Measurements from ENCODE around the gene TWF2. TPM values are rescaled to one million over a fixed set of nuclear protein-coding genes. Genes with fewer than 3 reads are reported as not detected.

Gene TWF2
- total RNA-seq, 4 donors from 2014 or later: 50.4 to 129 (median 122) TPM

DNA sequence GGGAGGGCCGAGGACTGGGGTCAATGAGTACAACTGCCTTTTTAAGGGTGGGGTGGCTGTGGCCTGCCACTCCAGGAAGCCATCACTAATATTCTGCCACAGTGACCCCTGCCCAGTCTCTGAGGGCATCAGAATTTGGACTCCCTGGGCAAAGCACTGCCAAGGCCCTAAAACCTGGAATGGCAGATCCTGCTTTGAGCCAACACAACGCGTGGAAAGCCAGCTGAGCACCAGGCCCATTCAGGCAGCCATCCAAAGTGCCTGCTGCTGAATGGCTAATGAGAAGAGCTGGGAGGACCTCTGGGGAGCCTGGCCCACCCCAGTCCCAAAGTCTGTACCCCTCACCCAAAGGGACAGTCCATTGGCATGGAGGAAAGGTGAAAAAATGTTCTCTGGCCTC is 5.0 kb downstream of the TWF2 start:
- TF ChIP-seq, protein P1, sequence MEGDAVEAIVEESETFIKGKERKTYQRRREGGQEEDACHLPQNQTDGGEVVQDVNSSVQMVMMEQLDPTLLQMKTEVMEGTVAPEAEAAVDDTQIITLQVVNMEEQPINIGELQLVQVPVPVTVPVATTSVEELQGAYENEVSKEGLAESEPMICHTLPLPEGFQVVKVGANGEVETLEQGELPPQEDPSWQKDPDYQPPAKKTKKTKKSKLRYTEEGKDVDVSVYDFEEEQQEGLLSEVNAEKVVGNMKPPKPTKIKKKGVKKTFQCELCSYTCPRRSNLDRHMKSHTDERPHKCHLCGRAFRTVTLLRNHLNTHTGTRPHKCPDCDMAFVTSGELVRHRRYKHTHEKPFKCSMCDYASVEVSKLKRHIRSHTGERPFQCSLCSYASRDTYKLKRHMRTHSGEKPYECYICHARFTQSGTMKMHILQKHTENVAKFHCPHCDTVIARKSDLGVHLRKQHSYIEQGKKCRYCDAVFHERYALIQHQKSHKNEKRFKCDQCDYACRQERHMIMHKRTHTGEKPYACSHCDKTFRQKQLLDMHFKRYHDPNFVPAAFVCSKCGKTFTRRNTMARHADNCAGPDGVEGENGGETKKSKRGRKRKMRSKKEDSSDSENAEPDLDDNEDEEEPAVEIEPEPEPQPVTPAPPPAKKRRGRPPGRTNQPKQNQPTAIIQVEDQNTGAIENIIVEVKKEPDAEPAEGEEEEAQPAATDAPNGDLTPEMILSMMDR (IDR thresholded peaks at IDR 0.05; ENCODE audit: low read depth): no peak

DNA sequence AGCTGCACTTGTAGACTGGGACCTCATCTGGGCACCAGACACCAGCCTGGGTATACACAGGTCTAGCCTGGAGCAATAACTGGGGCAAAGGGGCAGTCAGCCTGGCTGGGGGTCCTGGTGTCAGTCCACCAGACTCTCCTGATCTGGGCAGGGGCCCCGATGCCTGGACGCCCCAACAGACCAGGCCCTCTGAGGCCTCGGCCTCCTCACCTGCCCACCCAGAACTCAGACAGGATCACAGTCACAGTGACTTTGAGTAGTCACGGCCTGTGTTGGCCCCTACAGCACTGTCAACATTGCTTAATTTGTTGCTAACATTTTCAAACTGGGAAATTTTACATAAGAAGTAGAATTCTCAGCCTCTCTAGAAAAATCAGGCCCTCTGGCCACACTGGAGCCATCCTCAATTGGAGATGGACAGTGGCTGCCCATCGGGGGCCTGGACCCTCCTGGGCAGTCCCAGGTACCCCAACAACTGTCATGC is 5.8 kb downstream of the TWF2 start:
- TF ChIP-seq, protein P1 (IDR thresholded peaks at IDR 0.05; ENCODE audit: low read depth): no peak

DNA sequence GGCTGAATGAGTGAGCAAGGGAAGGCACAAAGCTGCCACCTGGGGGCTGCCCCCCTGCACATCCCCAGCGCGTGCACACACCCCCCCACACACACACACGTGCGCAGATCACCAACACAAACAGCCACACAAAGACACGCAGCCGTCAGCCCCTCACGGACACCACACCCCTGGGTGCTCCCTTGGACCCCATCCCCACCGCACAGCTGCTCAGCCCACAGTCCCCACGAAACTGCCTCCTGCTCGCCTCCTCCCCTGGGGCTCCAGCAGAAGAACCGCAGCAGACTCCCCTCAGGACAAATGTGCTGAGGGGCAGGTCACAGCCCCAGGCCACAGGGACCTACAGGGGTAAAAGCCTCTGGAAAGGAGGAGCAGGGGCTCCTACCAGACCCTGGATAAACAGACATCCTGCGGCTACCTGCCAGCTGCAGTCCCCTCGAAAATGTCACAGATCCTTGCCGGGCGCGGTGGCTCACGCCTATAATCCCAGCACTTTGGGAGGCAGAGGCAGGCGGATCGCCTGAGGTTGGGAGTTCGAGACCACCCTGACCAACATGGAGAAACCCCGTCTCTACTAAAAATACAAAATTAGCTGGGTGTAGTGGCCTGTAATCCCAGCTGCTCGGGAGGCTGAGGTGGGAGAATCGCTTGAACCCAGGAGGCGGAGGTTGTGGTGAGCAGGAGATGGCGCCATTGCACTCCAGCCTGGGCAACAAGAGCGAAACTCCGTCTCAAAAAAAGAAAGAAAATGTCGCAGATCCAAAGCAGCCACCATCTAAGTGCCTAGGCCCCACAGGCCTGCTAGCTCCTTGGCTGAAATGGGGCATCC is 6.5 kb downstream of the TWF2 start:
- TF ChIP-seq, protein P1 (IDR thresholded peaks at IDR 0.05; ENCODE audit: low read depth): no peak

DNA sequence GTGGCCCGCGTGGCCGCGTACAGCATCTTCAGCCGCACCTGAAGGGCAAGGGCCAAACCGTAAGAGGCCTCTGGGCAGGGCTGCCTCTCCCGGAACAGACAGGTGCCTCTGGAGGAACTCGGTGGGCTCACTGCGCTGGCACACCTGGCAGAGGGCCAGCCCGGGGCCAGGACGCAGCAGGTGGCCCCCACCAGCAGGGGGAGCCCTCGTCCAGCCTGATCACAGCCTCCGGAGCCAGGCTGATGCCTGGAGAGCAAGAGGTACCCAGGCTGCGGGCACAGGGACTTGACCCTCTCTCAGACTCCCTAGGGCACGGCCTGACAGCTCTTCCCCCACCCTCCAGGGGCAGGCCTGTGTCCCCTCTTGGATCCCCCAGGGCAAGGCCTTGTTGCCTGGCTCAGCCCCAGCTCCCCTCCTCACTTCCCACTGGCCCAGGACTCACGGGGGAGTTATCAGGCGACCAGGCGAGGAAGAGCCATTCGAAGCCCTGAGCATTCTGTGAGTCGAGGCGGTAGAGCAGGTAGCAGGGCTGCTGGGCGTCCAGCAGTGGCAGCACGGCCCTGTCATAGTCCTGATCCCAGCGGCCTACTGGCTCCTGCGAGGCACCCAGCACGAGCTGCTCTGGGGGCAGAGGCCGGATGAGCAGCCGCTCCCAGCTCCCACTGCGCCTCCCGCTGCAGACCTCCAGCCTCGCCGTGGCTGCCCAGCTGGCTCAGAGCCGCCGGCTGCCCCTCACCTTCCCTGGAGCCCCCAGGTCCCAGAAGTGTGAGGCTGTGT is 7.3 kb downstream of the TWF2 start:
- TF ChIP-seq, protein P1 (IDR thresholded peaks at IDR 0.05; ENCODE audit: low read depth): no peak

DNA sequence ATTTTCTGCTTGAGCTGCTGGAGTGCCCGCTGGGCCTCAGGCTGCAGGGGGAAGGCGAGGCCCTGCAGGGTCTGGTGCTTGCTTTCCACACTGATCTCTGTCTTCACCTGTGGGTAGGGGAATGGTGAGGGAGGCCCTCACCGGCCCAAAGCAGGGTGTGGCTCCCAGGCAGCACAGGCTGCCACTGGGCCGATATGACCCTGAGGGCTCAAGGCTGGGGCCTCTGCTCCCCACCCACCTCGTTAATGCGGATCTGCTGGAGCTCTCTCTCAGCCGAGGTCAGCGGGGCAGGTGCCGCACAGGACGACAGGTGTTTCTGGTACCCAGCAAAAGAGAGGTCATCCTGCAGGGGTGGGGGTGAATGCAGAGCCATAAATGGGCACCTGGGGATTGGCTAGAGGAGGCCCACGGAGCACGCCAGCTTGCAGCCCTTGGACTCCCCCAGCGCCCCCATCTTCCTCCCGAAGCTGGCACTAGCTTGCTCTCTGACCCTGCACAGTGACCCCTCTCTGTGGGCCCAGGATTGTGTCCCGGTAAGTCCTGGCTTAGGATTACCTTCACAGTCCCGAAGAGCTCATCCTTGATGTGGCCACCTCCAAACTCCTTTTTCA is 8.0 kb downstream of the TWF2 start:
- TF ChIP-seq, protein P1 (IDR thresholded peaks at IDR 0.05; ENCODE audit: low read depth): no peak

DNA sequence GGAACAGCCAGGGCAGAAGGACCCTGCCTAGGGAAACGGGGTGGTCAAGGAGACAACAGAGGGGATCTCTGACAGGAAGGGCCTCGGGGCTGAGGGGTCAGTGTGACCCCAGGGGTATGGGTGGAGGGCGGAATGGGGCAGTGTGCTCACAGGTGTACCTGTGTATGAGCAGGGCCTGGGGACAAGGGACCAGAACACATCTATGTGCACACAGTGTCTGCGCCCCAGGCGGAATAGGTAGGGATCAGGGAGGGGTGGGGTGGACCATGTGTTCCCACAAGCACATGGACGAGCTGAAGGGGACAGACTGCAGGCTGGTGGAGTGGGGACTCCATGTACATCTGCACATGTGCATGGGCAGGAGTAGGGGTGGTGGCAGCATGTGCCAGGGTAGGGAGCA is 8.5 kb downstream of the TWF2 start:
- TF ChIP-seq, protein P1 (IDR thresholded peaks at IDR 0.05; ENCODE audit: low read depth): no peak

DNA sequence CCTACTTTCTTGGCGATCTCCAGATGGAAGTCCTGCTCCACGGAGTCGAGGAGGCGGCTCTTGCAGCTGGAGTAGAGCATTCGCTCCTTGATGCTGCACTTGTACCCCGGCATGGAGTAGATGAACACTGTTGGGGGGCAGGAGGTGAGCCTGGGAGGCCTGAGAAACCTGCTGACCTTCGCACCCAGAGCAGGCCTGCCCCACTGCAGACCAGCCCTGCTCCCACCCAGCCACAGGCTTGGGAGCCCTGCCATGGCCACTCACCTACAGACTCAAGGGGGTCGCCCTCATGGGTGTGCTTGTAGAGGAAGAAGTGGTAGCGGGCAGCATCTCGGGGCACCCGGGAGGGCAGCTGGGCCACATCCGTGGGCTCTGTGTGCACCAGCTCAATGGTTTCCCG is 9.3 kb downstream of the TWF2 start:
- TF ChIP-seq, protein P1 (IDR thresholded peaks at IDR 0.05; ENCODE audit: low read depth): no peak
